Gastroesophageal sphincter (tissue), 3 donors: ENCODE measurements around the gene RRAS.
"Not testable (repeated sequence)": the region's sequence is repeated elsewhere in the genome, so short reads cannot be mapped to it uniquely, and the experiment has no call there.

ENCODE experiments used
- EP300 ChIP-seq: sonication (generic); formaldehyde crosslinking; IDR thresholded peaks from one replicate; pipeline ENCODE4 v1.6.1; 2017; ENCODE audit warnings: antibody characterized with exemption, mild to moderate bottlenecking
- POLR2A ChIP-seq, 2 donors: fragments of 450-650 bp; IDR thresholded peaks; one replicate each; pipeline ENCODE4 v1.6.1; 2017; ENCODE audit warnings: antibody characterized with exemption in 2 of 2, mild to moderate bottlenecking in 2 of 2, moderate library complexity in 1 of 2
- POLR2AphosphoS5 ChIP-seq: sonication (generic); formaldehyde crosslinking; IDR thresholded peaks from one replicate; pipeline ENCODE4 v1.6.1; 2017; ENCODE audit warnings: antibody characterized with exemption
- TF ChIP-seq, protein P1 (sequence below), 4 experiments: fragments of 200-600 bp in 2 of 4; fragments of 450-650 bp in 2 of 4; sonication (generic) in 1 of 4; IDR thresholded peaks; one replicate each; pipeline ENCODE4 v1.5.1; 2017 to 2019; ENCODE audit warnings: antibody characterized with exemption in 4 of 4, mild to moderate bottlenecking in 2 of 4, moderate library complexity in 2 of 4

DNA sequence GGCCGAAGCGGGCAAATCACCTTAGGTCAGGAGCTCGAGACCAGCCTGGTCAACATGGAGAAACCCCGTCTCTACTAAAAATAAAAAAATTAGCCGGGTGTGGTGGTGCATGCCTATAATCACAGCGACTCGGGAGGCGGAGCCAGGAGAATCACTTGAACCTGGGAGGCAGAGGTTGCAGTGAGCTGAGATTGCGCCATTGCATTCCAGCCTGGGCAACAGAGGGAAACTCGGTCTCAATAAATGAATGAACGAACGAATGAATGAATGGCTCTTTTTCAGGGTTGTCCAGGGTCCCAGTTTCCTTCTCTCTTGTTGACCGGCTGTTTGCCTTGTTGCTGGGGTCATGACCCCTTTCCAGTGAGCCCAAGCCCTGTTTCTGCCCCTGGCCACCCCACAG is 22.1 kb downstream of the RRAS start:
- TF ChIP-seq, protein P1, sequence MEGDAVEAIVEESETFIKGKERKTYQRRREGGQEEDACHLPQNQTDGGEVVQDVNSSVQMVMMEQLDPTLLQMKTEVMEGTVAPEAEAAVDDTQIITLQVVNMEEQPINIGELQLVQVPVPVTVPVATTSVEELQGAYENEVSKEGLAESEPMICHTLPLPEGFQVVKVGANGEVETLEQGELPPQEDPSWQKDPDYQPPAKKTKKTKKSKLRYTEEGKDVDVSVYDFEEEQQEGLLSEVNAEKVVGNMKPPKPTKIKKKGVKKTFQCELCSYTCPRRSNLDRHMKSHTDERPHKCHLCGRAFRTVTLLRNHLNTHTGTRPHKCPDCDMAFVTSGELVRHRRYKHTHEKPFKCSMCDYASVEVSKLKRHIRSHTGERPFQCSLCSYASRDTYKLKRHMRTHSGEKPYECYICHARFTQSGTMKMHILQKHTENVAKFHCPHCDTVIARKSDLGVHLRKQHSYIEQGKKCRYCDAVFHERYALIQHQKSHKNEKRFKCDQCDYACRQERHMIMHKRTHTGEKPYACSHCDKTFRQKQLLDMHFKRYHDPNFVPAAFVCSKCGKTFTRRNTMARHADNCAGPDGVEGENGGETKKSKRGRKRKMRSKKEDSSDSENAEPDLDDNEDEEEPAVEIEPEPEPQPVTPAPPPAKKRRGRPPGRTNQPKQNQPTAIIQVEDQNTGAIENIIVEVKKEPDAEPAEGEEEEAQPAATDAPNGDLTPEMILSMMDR (IDR thresholded peaks at IDR 0.05) = not testable (repeated sequence)
- not testable (repeated sequence) for TF ChIP-seq POLR2A (IDR thresholded peaks at IDR 0.05); EP300; POLR2AphosphoS5
